Gastrocnemius medialis (tissue), 4 donors: Measurements from ENCODE around the gene KMO. TPM values are rescaled to one million over a fixed set of nuclear protein-coding genes. Genes with fewer than 3 reads are reported as not detected.

Experiments
- ATAC-seq, 2 donors: fragments of 150-250 bp; one replicate each; pipeline ENCODE4 v1.9.1; 2016
- DNase-seq, 2 donors: peaks; one replicate each; pipeline ENCODE4 v3.0.0-alpha.2; 2019
- H3K27ac ChIP-seq, 4 donors: fragments of 200-600 bp; sonication (generic); 1 replicate in 1 of 4; 2 replicates in 3 of 4; pipeline ENCODE4 v1.5.1; 2016 to 2018; ENCODE audit warnings: mild to moderate bottlenecking in 2 of 4, moderate library complexity in 1 of 4
- H3K27me3 ChIP-seq, 3 donors: fragments of 200-600 bp; sonication (generic) in 2 of 3; 1 replicate in 1 of 3; 2 replicates in 2 of 3; pipeline versions ENCODE4 v1.5.1 to v1.6.0; 2016 to 2019; ENCODE audit warnings: mild to moderate bottlenecking in 1 of 3, moderate library complexity in 1 of 3
- H3K36me3 ChIP-seq, 2 donors: fragments of 200-600 bp; sonication (generic) in 1 of 2; one replicate each; pipeline ENCODE4 v1.5.1; 2017 to 2018
- H3K4me1 ChIP-seq, 2 donors: fragments of 200-600 bp; sonication (generic) in 1 of 2; one replicate each; pipeline ENCODE4 v1.5.1; 2016 to 2017; ENCODE audit warnings: mild to moderate bottlenecking in 2 of 2
- H3K4me3 ChIP-seq, 4 donors: fragments of 200-600 bp; sonication (generic) in 3 of 4; 1 replicate in 1 of 4; 2 replicates in 3 of 4; pipeline ENCODE4 v1.5.1; 2016 to 2019; ENCODE audit warnings: mild to moderate bottlenecking in 2 of 4
- H3K9me3 ChIP-seq, 3 donors: fragments of 200-600 bp; sonication (generic) in 2 of 3; 1 replicate in 1 of 3; 2 replicates in 2 of 3; pipeline ENCODE4 v1.5.1; 2016 to 2019
- CTCF ChIP-seq, 5 experiments: fragments of 450-650 bp in 3 of 5; fragments of 200-600 bp in 2 of 5; sonication (generic) in 2 of 5; IDR thresholded peaks in 4 of 5; conservative IDR thresholded peaks in 1 of 5; 1 replicate in 4 of 5; 2 replicates in 1 of 5; pipeline ENCODE4 v1.5.1; 2016 to 2019; ENCODE audit warnings: antibody characterized with exemption in 5 of 5, mild to moderate bottlenecking in 3 of 5, moderate library complexity in 3 of 5
- POLR2A ChIP-seq, 2 donors: fragments of 450-650 bp; IDR thresholded peaks; one replicate each; pipeline ENCODE4 v1.6.1; 2017; ENCODE audit warnings: antibody characterized with exemption in 2 of 2, mild to moderate bottlenecking in 2 of 2, moderate library complexity in 2 of 2
- in situ Hi-C, 4 donors: fragments of 200-750 bp; cut with MboI; loops; one replicate each; pipeline versions ENCODE4 v1.15.0 to v1.8.0; 2017; ENCODE audit warnings: low sequenced_read_pairs in 4 of 4
- intact Hi-C: fragments of 100-400 bp; cut with DNase I; formaldehyde crosslinking; loops from one replicate; pipeline ENCODE4 v1.15.1; 2023; ENCODE audit warnings: low total_unique reads
- total RNA-seq, 4 donors: library from RNA; depleted of rRNA; stranded (reverse); fragments of >200 nt; gene quantifications; one replicate each; pipeline versions ENCODE4 v1.1.0 to v1.2.3, GENCODE V29; 2016

Gene KMO
- total RNA-seq, 4 donors from 2014 or later, result 0.16 TPM; not detected in 3

GRCh38 chr1:241560146-241560848 lies 28.1 kb downstream of the KMO start:
- no peak for TF ChIP-seq POLR2A (IDR thresholded peaks at IDR 0.05)
- no peak for TF ChIP-seq CTCF (IDR thresholded peaks at IDR 0.05 in 4 of 5, conservative IDR thresholded peaks at IDR 0.05 in 1 of 5)
- ATAC-seq, result no peak
- H3K4me1 ChIP-seq, result no peaks in the 10 kb centered on the region
- no peaks in the 10 kb centered on the region for H3K27me3 ChIP-seq
- H3K9me3 ChIP-seq, result no peaks in the 10 kb centered on the region
- in situ Hi-C loops (no loop called here), intact Hi-C loops (no loop called here)
- H3K27ac ChIP-seq, result no peak overlapping the region
- no peak for DNase-seq
- no peaks in the 10 kb centered on the region for H3K36me3 ChIP-seq
- no peak overlapping the region for H3K4me3 ChIP-seq

- no peak for TF ChIP-seq POLR2A (IDR thresholded peaks at IDR 0.05)
- TF ChIP-seq CTCF (IDR thresholded peaks at IDR 0.05 in 4 of 5, conservative IDR thresholded peaks at IDR 0.05 in 1 of 5), result no peak
Observed at GRCh38 chr1:241560849-241561187, 28.6 kb downstream of the KMO start.

GRCh38 chr1:241569848-241570247 lies 37.7 kb downstream of the KMO start:
- Histone ChIP-seq H3K4me1 (no peaks in the 10 kb centered on the region), H3K9me3 (no peaks in the 10 kb centered on the region), H3K27ac (no peak overlapping the region), H3K27me3 (no peaks in the 10 kb centered on the region), H3K36me3 (no peaks in the 10 kb centered on the region), H3K4me3 (no peak overlapping the region)
- ATAC-seq (no peak), DNase-seq (no peak)
- in situ Hi-C loops (no loop called here), intact Hi-C loops (no loop called here)
- TF ChIP-seq CTCF (IDR thresholded peaks at IDR 0.05 in 4 of 5, conservative IDR thresholded peaks at IDR 0.05 in 1 of 5), result no peak
- TF ChIP-seq POLR2A (IDR thresholded peaks at IDR 0.05), result no peak

More at GRCh38 chr1:241560849-241561187, 28.6 kb downstream of the KMO start:
- intact Hi-C loops, result no loop called here
- Histone ChIP-seq H3K4me1 (no peaks in the 10 kb centered on the region), H3K36me3 (no peaks in the 10 kb centered on the region), H3K4me3 (no peak overlapping the region), H3K27me3 (no peaks in the 10 kb centered on the region), H3K9me3 (no peaks in the 10 kb centered on the region), H3K27ac (no peak overlapping the region)
- in situ Hi-C loops, result no loop called here
- DNase-seq (no peak), ATAC-seq (no peak)

- Histone ChIP-seq H3K9me3 (no peaks in the 10 kb centered on the region), H3K27me3 (no peaks in the 10 kb centered on the region), H3K36me3 (no peaks in the 10 kb centered on the region), H3K27ac (no peak overlapping the region), H3K4me3 (no peak overlapping the region), H3K4me1 (no peaks in the 10 kb centered on the region)
- TF ChIP-seq CTCF (IDR thresholded peaks at IDR 0.05 in 4 of 5, conservative IDR thresholded peaks at IDR 0.05 in 1 of 5) (no peak), POLR2A (IDR thresholded peaks at IDR 0.05) (no peak)
- intact Hi-C loops, result no loop called here
- DNase-seq (no peak), ATAC-seq (no peak)
- in situ Hi-C loops, result no loop called here
Observed at GRCh38 chr1:241574154-241574553, 42.0 kb downstream of the KMO start.

- H3K4me1 ChIP-seq, result no peaks in the 10 kb centered on the region
- in situ Hi-C loops, result no loop called here
Observed at GRCh38 chr1:241579434-241579833, 47.3 kb downstream of the KMO start.

More at GRCh38 chr1:241579434-241579833, 47.3 kb downstream of the KMO start:
- intact Hi-C loops, result no loop called here
- no peak overlapping the region for H3K27ac ChIP-seq
- no peaks in the 10 kb centered on the region for H3K9me3 ChIP-seq
- H3K4me3 ChIP-seq, result no peak overlapping the region
- no peak for DNase-seq
- no peaks in the 10 kb centered on the region for H3K36me3 ChIP-seq
- no peak for ATAC-seq
- TF ChIP-seq CTCF (IDR thresholded peaks at IDR 0.05 in 4 of 5, conservative IDR thresholded peaks at IDR 0.05 in 1 of 5), result no peak
- no peak for TF ChIP-seq POLR2A (IDR thresholded peaks at IDR 0.05)
- no peaks in the 10 kb centered on the region for H3K27me3 ChIP-seq
